ENCODE measurements around the gene DICER1.

Gene DICER1

DNA sequence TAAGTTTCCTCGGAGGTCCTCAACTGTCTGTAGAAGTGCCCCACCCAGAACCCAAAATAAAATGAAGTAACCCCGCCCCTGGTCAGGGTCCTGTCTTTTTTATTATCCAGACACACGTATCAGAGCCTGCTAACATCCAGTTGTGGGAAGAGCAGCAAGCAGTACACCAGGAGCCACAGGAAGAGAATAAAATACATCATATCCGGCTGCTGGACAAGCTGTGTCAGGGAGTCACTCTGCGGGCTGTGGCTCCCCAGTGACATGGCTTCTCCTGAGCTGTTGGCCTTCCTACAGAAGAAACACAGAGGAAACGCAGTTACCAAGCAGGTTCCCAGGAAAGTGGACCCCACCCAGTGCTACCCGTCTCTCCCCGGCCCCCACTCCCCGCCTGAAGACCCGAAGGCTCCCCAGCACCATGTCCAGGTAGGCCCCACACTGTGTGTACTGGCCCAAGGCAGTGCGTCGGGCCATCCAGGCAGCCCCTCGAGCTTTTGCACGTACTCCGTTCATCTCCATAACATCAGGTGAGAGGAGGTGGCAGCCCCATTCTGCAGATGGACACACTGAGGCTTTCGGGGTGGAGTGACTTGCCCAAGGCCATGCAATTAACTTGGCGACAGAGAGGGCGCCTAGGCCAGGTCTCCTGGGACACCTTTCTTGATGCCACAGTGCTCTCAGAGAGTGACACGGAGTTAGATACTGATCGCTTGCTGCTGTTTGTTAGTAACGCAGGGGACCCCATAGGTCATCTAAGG is 34.3 kb upstream of the DICER1 start:
- POLR2A ChIA-PET, result no interaction called here
- TF ChIP-seq ZNF384 (IDR thresholded peaks at IDR 0.05), result no peak
- no peak for TF ChIP-seq NFRKB (IDR thresholded peaks at IDR 0.05)
- no peak for TF ChIP-seq BHLHE40 (IDR thresholded peaks at IDR 0.05; ENCODE audit: borderline replicate concordance)
- no peak for TF ChIP-seq HDGF (IDR thresholded peaks at IDR 0.05; ENCODE audit: borderline replicate concordance)
- no peak for TF ChIP-seq FOXM1 (IDR thresholded peaks at IDR 0.05; ENCODE audit: borderline replicate concordance)
- no peak for TF ChIP-seq CTBP1 (IDR thresholded peaks at IDR 0.05; ENCODE audit: borderline replicate concordance)
- TF ChIP-seq ELF4 (IDR thresholded peaks at IDR 0.05), result no peak
- no peak for TF ChIP-seq FOXK2 (IDR thresholded peaks at IDR 0.05)
- TF ChIP-seq TARDBP (IDR thresholded peaks at IDR 0.05), result no peak
- no peak for TF ChIP-seq ARNT (IDR thresholded peaks at IDR 0.05)
- TF ChIP-seq, protein P1, sequence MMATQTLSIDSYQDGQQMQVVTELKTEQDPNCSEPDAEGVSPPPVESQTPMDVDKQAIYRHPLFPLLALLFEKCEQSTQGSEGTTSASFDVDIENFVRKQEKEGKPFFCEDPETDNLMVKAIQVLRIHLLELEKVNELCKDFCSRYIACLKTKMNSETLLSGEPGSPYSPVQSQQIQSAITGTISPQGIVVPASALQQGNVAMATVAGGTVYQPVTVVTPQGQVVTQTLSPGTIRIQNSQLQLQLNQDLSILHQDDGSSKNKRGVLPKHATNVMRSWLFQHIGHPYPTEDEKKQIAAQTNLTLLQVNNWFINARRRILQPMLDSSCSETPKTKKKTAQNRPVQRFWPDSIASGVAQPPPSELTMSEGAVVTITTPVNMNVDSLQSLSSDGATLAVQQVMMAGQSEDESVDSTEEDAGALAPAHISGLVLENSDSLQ (IDR thresholded peaks at IDR 0.05), result no peak
- TF ChIP-seq SP1 (IDR thresholded peaks at IDR 0.05), result no peak
- TF ChIP-seq SUZ12 (IDR thresholded peaks at IDR 0.05), result no peak
- no peak for TF ChIP-seq LEF1 (IDR thresholded peaks at IDR 0.05; ENCODE audit: borderline replicate concordance)
- no peak for TF ChIP-seq FOXA1 (IDR thresholded peaks at IDR 0.05)
- no peak for TF ChIP-seq L3MBTL2 (conservative IDR thresholded peaks at IDR 0.05)
- no peak for DNase-seq (ENCODE audit: extremely low spot score)
- CTCF ChIA-PET, result no interaction called here

DNA sequence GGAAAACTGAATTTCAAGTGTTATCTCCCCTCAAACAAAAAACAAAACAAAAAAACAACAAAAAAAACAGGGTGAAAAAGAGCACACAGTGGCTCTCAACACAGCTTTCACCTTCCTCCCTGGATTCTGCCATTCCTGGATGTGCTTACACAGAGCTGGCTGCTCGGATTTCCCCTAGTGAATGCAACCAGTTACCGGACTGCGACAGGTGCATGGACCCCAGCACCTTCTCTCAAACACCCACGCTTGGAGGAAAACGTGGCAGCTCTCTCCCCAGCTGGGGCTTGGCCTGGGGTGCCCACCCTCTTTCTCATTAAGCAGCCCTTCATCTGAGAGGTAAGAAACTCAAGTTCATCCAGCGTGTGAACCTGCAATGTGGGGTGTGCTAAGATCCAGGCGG is 33.5 kb upstream of the DICER1 start:
- TF ChIP-seq ZNF384 (IDR thresholded peaks at IDR 0.05) (no peak), ELF4 (IDR thresholded peaks at IDR 0.05) (no peak)
- DNase-seq (ENCODE audit: extremely low spot score), result no peak
- ChIA-PET CTCF (no interaction called here), POLR2A (no interaction called here)

- CTCF ChIA-PET, result no interaction called here
- no peak for TF ChIP-seq LEF1 (IDR thresholded peaks at IDR 0.05; ENCODE audit: borderline replicate concordance)
- no peak for TF ChIP-seq ARNT (IDR thresholded peaks at IDR 0.05)
- TF ChIP-seq SP1 (IDR thresholded peaks at IDR 0.05), result no peak
- TF ChIP-seq HDGF (IDR thresholded peaks at IDR 0.05; ENCODE audit: borderline replicate concordance), result no peak
- no peak for TF ChIP-seq BHLHE40 (IDR thresholded peaks at IDR 0.05; ENCODE audit: borderline replicate concordance)
- TF ChIP-seq L3MBTL2 (conservative IDR thresholded peaks at IDR 0.05), result no peak
- no peak for TF ChIP-seq TARDBP (IDR thresholded peaks at IDR 0.05)
- no peak for TF ChIP-seq FOXM1 (IDR thresholded peaks at IDR 0.05; ENCODE audit: borderline replicate concordance)
- no peak for TF ChIP-seq CTBP1 (IDR thresholded peaks at IDR 0.05; ENCODE audit: borderline replicate concordance)
- no peak for TF ChIP-seq SUZ12 (IDR thresholded peaks at IDR 0.05)
- TF ChIP-seq, protein P1 (IDR thresholded peaks at IDR 0.05), result no peak
- POLR2A ChIA-PET, result no interaction called here
- DNase-seq (ENCODE audit: extremely low spot score), result no peak
Observed at GRCh38 chr14:95190346-95190840, 33.1 kb upstream of the DICER1 start.

GRCh38 chr14:95189367-95190132 is 32.2 kb upstream of the DICER1 start:
- POLR2A ChIA-PET, result no interaction called here

DNA sequence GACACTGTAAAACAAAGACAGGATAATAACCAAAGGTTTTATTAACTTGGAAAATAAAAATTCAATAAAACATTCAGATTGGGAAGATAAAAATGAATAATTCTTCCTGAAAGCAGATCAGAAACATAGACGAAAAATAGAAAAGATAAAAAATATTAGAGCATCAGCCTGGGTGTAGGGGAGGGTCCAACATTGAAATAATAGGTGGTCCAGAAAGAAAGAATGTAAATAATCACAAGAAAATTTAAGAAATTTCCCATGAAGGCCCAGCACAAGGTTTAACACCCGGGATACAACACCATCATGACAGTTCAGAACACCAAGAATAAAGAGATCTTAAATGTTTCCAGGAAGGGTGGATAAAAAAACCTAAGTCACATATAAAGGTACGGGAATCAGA is 31.1 kb upstream of the DICER1 start:
- CTCF ChIA-PET, result no interaction called here
- no peak for DNase-seq (ENCODE audit: extremely low spot score)
- POLR2A ChIA-PET, result no interaction called here
- TF ChIP-seq ARNT (IDR thresholded peaks at IDR 0.05) (no peak), HDGF (IDR thresholded peaks at IDR 0.05; ENCODE audit: borderline replicate concordance) (no peak), NFRKB (IDR thresholded peaks at IDR 0.05) (no peak), FOXM1 (IDR thresholded peaks at IDR 0.05; ENCODE audit: borderline replicate concordance) (no peak), LEF1 (IDR thresholded peaks at IDR 0.05; ENCODE audit: borderline replicate concordance) (no peak), ELF4 (IDR thresholded peaks at IDR 0.05) (no peak), L3MBTL2 (conservative IDR thresholded peaks at IDR 0.05) (no peak), SUZ12 (IDR thresholded peaks at IDR 0.05) (no peak), CTBP1 (IDR thresholded peaks at IDR 0.05; ENCODE audit: borderline replicate concordance) (no peak), ZNF384 (IDR thresholded peaks at IDR 0.05) (no peak), FOXK2 (IDR thresholded peaks at IDR 0.05) (no peak), TARDBP (IDR thresholded peaks at IDR 0.05) (no peak), BHLHE40 (IDR thresholded peaks at IDR 0.05; ENCODE audit: borderline replicate concordance) (no peak), SP1 (IDR thresholded peaks at IDR 0.05) (no peak), FOXA1 (IDR thresholded peaks at IDR 0.05) (no peak)
- TF ChIP-seq, protein P1 (IDR thresholded peaks at IDR 0.05), result no peak

More at GRCh38 chr14:95189367-95190132, 32.2 kb upstream of the DICER1 start:
- DNase-seq (ENCODE audit: extremely low spot score), result no peak
- CTCF ChIA-PET, result interaction anchor here (0.6 kb wide), 1 partner anchor 263 kb away, joined by 3 read pairs; no protein-coding TSS in a partner anchor
- no peak for TF ChIP-seq LEF1 (IDR thresholded peaks at IDR 0.05; ENCODE audit: borderline replicate concordance)
- no peak for TF ChIP-seq ARNT (IDR thresholded peaks at IDR 0.05)
- TF ChIP-seq FOXM1 (IDR thresholded peaks at IDR 0.05; ENCODE audit: borderline replicate concordance), result no peak
- no peak for TF ChIP-seq L3MBTL2 (conservative IDR thresholded peaks at IDR 0.05)
- TF ChIP-seq FOXK2 (IDR thresholded peaks at IDR 0.05), result no peak
- no peak for TF ChIP-seq TARDBP (IDR thresholded peaks at IDR 0.05)
- TF ChIP-seq CTBP1 (IDR thresholded peaks at IDR 0.05; ENCODE audit: borderline replicate concordance), result no peak
- no peak for TF ChIP-seq ZNF384 (IDR thresholded peaks at IDR 0.05)
- TF ChIP-seq FOXA1 (IDR thresholded peaks at IDR 0.05), result no peak
- TF ChIP-seq SUZ12 (IDR thresholded peaks at IDR 0.05), result no peak
- no peak for TF ChIP-seq BHLHE40 (IDR thresholded peaks at IDR 0.05; ENCODE audit: borderline replicate concordance)
- no peak for TF ChIP-seq ELF4 (IDR thresholded peaks at IDR 0.05)

Data from HEK293T (cell line).